LNCAP (cell line): ENCODE results near the gene PITPNM3.

Experiments used
- CTCF ChIP-seq: fragments of 450-650 bp; IDR thresholded peaks from 2 replicates; pipeline ENCODE4 v1.5.1; 2017; ENCODE audit warnings: mild to moderate bottlenecking

Gene PITPNM3

GRCh38 chr17:6430769-6431168 lies 125.6 kb downstream of the PITPNM3 start:
- peak; percentile 31; the same call in 1 of the 2 replicates for TF ChIP-seq CTCF

GRCh38 chr17:6429266-6429665 lies 127.1 kb downstream of the PITPNM3 start:
- no peak for TF ChIP-seq CTCF

GRCh38 chr17:6428207-6428965 lies 128.0 kb downstream of the PITPNM3 start:
- no peak for TF ChIP-seq CTCF

GRCh38 chr17:6427279-6427781 lies 129.0 kb downstream of the PITPNM3 start:
- no peak for TF ChIP-seq CTCF

GRCh38 chr17:6426356-6427101 lies 129.8 kb downstream of the PITPNM3 start:
- TF ChIP-seq CTCF = no peak

GRCh38 chr17:6425407-6425806 lies 130.9 kb downstream of the PITPNM3 start:
- TF ChIP-seq CTCF = no peak

- no peak for TF ChIP-seq CTCF
These were observed 132.4 kb downstream of the PITPNM3 start for GRCh38 chr17:6423931-6424330.
